SIG-M5 (cell line): Measurements from ENCODE around the gene PDZK1IP1.

Source experiments
- DNase-seq: peaks from one replicate; lab custom pipeline; 2025; lab: John Stamatoyannopoulos, UW

The PDZK1IP1 gene

GRCh38 chr1:47189844-47190508 is at the start of gene PDZK1IP1:
TSS of gene PDZK1IP1 (minus strand) at chr1:47190036. CDS start at chr1:47189932, 104 bp downstream.
- no peak for DNase-seq

GRCh38 chr1:47238935-47239592 is 49.2 kb upstream of the PDZK1IP1 start:
- DNase-seq: no peak

- no peak for DNase-seq
These were observed 46.0 kb upstream of the PDZK1IP1 start for GRCh38 chr1:47235806-47236205.

GRCh38 chr1:47235241-47235681 is 45.4 kb upstream of the PDZK1IP1 start:
- no peak for DNase-seq

GRCh38 chr1:47233186-47233585 is 43.4 kb upstream of the PDZK1IP1 start:
- no peak for DNase-seq

GRCh38 chr1:47232187-47232874 is 42.5 kb upstream of the PDZK1IP1 start, which contains the start of gene TAL1:
TSS of gene TAL1 (minus strand) at chr1:47232225. CDS start at chr1:47225888, 6,337 bp downstream.
- DNase-seq: no peak

- no peak for DNase-seq
These were observed 41.7 kb upstream of the PDZK1IP1 start for GRCh38 chr1:47231301-47232186.

- DNase-seq: no peak
These were observed 41.0 kb upstream of the PDZK1IP1 start for GRCh38 chr1:47230692-47231300.

GRCh38 chr1:47229886-47230691 is 40.3 kb upstream of the PDZK1IP1 start:
- DNase-seq: no peak

GRCh38 chr1:47229031-47229885 is 39.4 kb upstream of the PDZK1IP1 start:
- no peak for DNase-seq

- DNase-seq: no peak
These were observed 38.8 kb upstream of the PDZK1IP1 start for GRCh38 chr1:47228644-47229030.

GRCh38 chr1:47227341-47228232 is 37.8 kb upstream of the PDZK1IP1 start:
- DNase-seq: no peak

- DNase-seq: no peak
These were observed 37.0 kb upstream of the PDZK1IP1 start for GRCh38 chr1:47226839-47227215.

GRCh38 chr1:47226121-47226838 is 36.4 kb upstream of the PDZK1IP1 start:
- DNase-seq: no peak

- DNase-seq: no peak
These were observed 35.7 kb upstream of the PDZK1IP1 start for GRCh38 chr1:47225430-47226100.

- no peak for DNase-seq
These were observed 35.0 kb upstream of the PDZK1IP1 start for GRCh38 chr1:47224676-47225399.
